Hepatocyte (in vitro differentiated cells): Measurements from ENCODE around the gene CPN2.

Experiments used
- EZH2 ChIP-seq: fragments of 200-600 bp; sonication (generic); IDR thresholded peaks from 2 replicates; pipeline ENCODE4 v1.6.1; 2016; ENCODE audit warnings: antibody characterized with exemption, mild to moderate bottlenecking, borderline replicate concordance
- EZH2phosphoT487 ChIP-seq: fragments of 200-600 bp; sonication (generic); IDR thresholded peaks from one replicate; pipeline ENCODE4 v1.6.1; 2018; ENCODE audit warnings: antibody characterized with exemption, mild to moderate bottlenecking, low read depth, moderate library complexity; ENCODE audit not compliant: unreplicated experiment, severe bottlenecking
- TF ChIP-seq, protein P1 (sequence below): fragments of 200-600 bp; sonication (generic); IDR thresholded peaks from 2 replicates; pipeline ENCODE4 v1.5.1; 2016; ENCODE audit warnings: antibody characterized with exemption, mild to moderate bottlenecking; ENCODE audit not compliant: poor library complexity

DNA sequence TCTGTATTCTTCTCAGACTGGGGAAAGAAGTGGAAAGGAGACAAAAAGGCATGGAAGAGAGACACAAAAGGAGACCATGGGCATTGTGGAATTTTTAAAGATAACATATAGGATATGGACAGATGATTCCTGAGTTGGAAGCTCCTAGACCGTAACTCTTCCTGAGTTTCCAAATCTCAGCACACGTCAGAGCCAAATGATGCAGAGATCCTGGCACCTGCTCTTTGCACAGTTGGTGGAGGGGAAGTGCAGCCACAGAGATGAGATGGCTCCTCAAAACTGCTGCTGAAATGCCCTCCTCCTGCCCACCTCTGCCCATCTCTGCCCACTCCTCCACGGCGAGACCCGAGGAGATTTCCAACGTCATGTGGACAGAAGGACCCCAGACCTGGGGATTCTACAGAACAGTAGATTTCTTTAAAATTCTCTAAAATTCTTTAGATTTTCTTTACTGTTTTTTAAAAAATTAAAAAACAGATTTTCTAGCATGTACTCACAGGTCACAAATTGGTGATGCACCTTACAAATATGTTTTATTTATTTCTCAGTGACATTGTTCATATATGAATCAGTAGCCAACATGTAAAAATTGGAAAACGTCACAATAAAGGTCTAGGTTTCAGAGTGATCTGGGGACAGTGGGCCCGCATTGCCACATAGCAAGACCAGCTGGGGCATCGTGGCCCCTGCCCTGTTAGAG, 8.1 kb downstream of the CPN2 start:
- TF ChIP-seq, protein P1, sequence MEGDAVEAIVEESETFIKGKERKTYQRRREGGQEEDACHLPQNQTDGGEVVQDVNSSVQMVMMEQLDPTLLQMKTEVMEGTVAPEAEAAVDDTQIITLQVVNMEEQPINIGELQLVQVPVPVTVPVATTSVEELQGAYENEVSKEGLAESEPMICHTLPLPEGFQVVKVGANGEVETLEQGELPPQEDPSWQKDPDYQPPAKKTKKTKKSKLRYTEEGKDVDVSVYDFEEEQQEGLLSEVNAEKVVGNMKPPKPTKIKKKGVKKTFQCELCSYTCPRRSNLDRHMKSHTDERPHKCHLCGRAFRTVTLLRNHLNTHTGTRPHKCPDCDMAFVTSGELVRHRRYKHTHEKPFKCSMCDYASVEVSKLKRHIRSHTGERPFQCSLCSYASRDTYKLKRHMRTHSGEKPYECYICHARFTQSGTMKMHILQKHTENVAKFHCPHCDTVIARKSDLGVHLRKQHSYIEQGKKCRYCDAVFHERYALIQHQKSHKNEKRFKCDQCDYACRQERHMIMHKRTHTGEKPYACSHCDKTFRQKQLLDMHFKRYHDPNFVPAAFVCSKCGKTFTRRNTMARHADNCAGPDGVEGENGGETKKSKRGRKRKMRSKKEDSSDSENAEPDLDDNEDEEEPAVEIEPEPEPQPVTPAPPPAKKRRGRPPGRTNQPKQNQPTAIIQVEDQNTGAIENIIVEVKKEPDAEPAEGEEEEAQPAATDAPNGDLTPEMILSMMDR: no peak
- no peak for TF ChIP-seq EZH2
- TF ChIP-seq EZH2phosphoT487: no peak
